Esophagus muscularis mucosa (tissue), 4 donors: ENCODE measurements around the gene C2. TPM values are rescaled to one million over a fixed set of nuclear protein-coding genes. Genes with fewer than 3 reads are reported as not detected.

Source experiments
- DNase-seq: peaks from one replicate; pipeline ENCODE4 v3.0.0-alpha.2; 2017; ENCODE audit errors: extremely low spot score
- H3K27ac ChIP-seq, 4 donors: fragments of 200-600 bp; sonication (generic); replicated peaks in 1 of 4; 1 replicate in 3 of 4; 2 replicates in 1 of 4; pipeline ENCODE4 v1.5.1; 2016 to 2019; ENCODE audit warnings: mild to moderate bottlenecking in 1 of 4
- H3K27me3 ChIP-seq, 4 donors: fragments of 200-600 bp; sonication (generic); one replicate each; pipeline versions ENCODE4 v1.5.1 to v1.6.0; 2016 to 2019
- H3K36me3 ChIP-seq, 4 donors: fragments of 200-600 bp; sonication (generic); one replicate each; pipeline ENCODE4 v1.5.1; 2016 to 2019
- H3K4me1 ChIP-seq, 4 donors: fragments of 200-600 bp; sonication (generic); one replicate each; pipeline ENCODE4 v1.5.1; 2016 to 2019
- H3K4me3 ChIP-seq, 4 donors: fragments of 200-600 bp; sonication (generic); 1 replicate in 2 of 4; 2 replicates in 2 of 4; pipeline ENCODE4 v1.5.1; 2016 to 2019; ENCODE audit warnings: mild to moderate bottlenecking in 4 of 4, moderate library complexity in 1 of 4
- H3K9me3 ChIP-seq, 4 donors: fragments of 200-600 bp; sonication (generic); 1 replicate in 3 of 4; 2 replicates in 1 of 4; pipeline ENCODE4 v1.5.1; 2016 to 2019
- EP300 ChIP-seq: sonication (generic); formaldehyde crosslinking; IDR thresholded peaks from one replicate; pipeline ENCODE4 v1.6.1; 2017; ENCODE audit warnings: antibody characterized with exemption
- POLR2A ChIP-seq: fragments of 450-650 bp; IDR thresholded peaks from one replicate; pipeline ENCODE4 v1.6.1; 2017; ENCODE audit warnings: antibody characterized with exemption, moderate library complexity, mild to moderate bottlenecking, low read depth
- POLR2AphosphoS5 ChIP-seq, 2 donors: sonication (generic); formaldehyde crosslinking; IDR thresholded peaks; one replicate each; pipeline ENCODE4 v1.6.1; 2017; ENCODE audit warnings: antibody characterized with exemption in 2 of 2
- WGBS: methylation state at CpG from one replicate; pipeline ENCODE4 v1.1.5; 2018; 5-methylcytosine and 5-hydroxymethylcytosine counted together
- intact Hi-C: fragments of 100-400 bp; cut with DNase I; formaldehyde crosslinking; loops from one replicate; pipeline ENCODE4 v1.15.1; 2023
- total RNA-seq, 4 donors: library from RNA; depleted of rRNA; stranded (reverse); fragments of >200 nt; gene quantifications; one replicate each; pipeline versions ENCODE4 v1.1.0 to v1.2.1, GENCODE V29; 2016
- TF ChIP-seq, protein P1 (sequence below), 3 experiments: fragments of 200-600 bp in 2 of 3; fragments of 450-650 bp in 1 of 3; sonication (generic) in 2 of 3; IDR thresholded peaks; one replicate each; pipeline ENCODE4 v1.5.1; 2017 to 2019; ENCODE audit warnings: antibody characterized with exemption in 3 of 3, mild to moderate bottlenecking in 2 of 3, moderate library complexity in 1 of 3

Gene C2
- total RNA-seq, 4 donors from 2014 or later: 10.0 to 15.4 (median 12.6) TPM

DNA sequence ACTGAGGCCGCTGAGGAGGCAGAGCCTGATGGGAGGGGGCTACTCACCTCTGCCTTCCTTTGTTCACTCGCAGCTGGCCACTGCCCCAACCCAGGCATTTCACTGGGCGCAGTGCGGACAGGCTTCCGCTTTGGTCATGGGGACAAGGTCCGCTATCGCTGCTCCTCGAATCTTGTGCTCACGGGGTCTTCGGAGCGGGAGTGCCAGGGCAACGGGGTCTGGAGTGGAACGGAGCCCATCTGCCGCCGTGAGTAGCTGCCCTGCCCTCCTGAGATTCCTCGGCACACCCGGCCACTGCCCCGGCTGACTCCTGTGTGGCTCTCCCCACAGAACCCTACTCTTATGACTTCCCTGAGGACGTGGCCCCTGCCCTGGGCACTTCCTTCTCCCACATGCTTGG, 6.0 kb downstream of the C2 start:
- TF ChIP-seq POLR2A (no peak), POLR2AphosphoS5 (IDR thresholded peaks at IDR 0.05) (no peak), EP300 (no peak)
- TF ChIP-seq, protein P1, sequence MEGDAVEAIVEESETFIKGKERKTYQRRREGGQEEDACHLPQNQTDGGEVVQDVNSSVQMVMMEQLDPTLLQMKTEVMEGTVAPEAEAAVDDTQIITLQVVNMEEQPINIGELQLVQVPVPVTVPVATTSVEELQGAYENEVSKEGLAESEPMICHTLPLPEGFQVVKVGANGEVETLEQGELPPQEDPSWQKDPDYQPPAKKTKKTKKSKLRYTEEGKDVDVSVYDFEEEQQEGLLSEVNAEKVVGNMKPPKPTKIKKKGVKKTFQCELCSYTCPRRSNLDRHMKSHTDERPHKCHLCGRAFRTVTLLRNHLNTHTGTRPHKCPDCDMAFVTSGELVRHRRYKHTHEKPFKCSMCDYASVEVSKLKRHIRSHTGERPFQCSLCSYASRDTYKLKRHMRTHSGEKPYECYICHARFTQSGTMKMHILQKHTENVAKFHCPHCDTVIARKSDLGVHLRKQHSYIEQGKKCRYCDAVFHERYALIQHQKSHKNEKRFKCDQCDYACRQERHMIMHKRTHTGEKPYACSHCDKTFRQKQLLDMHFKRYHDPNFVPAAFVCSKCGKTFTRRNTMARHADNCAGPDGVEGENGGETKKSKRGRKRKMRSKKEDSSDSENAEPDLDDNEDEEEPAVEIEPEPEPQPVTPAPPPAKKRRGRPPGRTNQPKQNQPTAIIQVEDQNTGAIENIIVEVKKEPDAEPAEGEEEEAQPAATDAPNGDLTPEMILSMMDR (IDR thresholded peaks at IDR 0.05): no peak
- intact Hi-C loops: no loop called here
- Histone ChIP-seq H3K27me3 (peaks cover 0 to 5% (median 2%) of the 10 kb centered on the region in 4 donors), H3K27ac (no peak overlapping the region), H3K36me3 (no peaks in the 10 kb centered on the region), H3K9me3 (no peaks in the 10 kb centered on the region), H3K4me1 (no peaks in the 10 kb centered on the region), H3K4me3 (no peak overlapping the region)
- no peak for DNase-seq
- 92% methylated on average over 7 of the region's 19 CpGs for WGBS

DNA sequence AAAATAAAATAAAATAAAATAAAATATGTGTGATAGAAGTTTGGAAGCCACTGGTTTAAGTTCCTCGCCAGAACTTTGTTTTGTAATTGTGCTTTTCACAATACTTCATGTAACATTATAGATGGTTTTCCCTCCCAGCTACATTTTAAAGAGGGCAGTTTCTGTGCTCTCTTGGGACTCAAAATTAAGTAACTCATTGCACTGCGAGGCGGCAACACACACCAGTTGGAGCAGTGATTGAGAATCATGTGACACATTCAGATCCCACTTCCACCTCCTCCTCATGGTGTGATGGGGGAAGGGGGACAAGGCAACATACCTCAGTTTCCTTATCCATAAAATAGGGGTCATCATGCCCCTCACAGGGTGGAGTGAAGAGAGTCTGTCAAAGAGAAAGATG, 7.5 kb downstream of the C2 start:
- Histone ChIP-seq H3K4me3 (no peak overlapping the region), H3K4me1 (no peaks in the 10 kb centered on the region), H3K36me3 (no peaks in the 10 kb centered on the region), H3K9me3 (no peaks in the 10 kb centered on the region), H3K27ac (no peak overlapping the region), H3K27me3 (peaks cover 0 to 4% (median 0%) of the 10 kb centered on the region in 4 donors)
- intact Hi-C loops: no loop called here
- TF ChIP-seq, protein P1 (IDR thresholded peaks at IDR 0.05): no peak
- TF ChIP-seq POLR2AphosphoS5 (IDR thresholded peaks at IDR 0.05) (no peak), EP300 (no peak), POLR2A (no peak)
- DNase-seq: no peak
- WGBS: 70% methylated on average over 3 of the region's 3 CpGs

DNA sequence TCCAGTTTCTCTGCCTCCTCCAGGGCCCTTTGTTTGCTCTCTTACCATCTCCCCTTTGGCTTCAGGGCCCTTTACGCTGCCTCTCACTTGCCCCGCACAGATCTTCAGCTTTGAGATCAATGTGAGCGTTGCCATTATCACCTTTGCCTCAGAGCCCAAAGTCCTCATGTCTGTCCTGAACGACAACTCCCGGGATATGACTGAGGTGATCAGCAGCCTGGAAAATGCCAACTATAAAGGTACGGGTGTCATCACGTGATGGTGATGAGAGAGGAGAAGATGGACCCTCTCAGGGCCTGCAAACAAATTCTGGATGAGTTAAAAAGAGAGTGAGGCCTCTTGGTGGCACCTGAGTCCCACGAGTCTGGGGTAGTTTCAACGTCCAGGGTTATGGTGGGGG, 8.3 kb downstream of the C2 start:
- Histone ChIP-seq H3K4me1 (peaks cover 0 to 8% (median 2%) of the 10 kb centered on the region in 4 donors), H3K27me3 (no peaks in the 10 kb centered on the region), H3K4me3 (no peak overlapping the region), H3K36me3 (no peaks in the 10 kb centered on the region), H3K9me3 (no peaks in the 10 kb centered on the region), H3K27ac (no peak overlapping the region)
- 78% methylated on average over 9 of the region's 9 CpGs for WGBS
- TF ChIP-seq POLR2AphosphoS5 (IDR thresholded peaks at IDR 0.05) (no peak), EP300 (no peak), POLR2A (no peak)
- TF ChIP-seq, protein P1 (IDR thresholded peaks at IDR 0.05): no peak
- intact Hi-C loops: no loop called here
- DNase-seq: no peak

- no peaks in the 10 kb centered on the region for H3K9me3 ChIP-seq
- 12% methylated on average over 6 of the region's 6 CpGs for WGBS
- peaks cover 0 to 14% (median 11%) of the 10 kb centered on the region in 4 donors for H3K4me1 ChIP-seq
- TF ChIP-seq POLR2A (no peak), POLR2AphosphoS5 (IDR thresholded peaks at IDR 0.05) (no peak), EP300 (no peak)
- TF ChIP-seq, protein P1 (IDR thresholded peaks at IDR 0.05): no peak
- no peak overlapping the region for H3K27ac ChIP-seq
- H3K27me3 ChIP-seq: no peaks in the 10 kb centered on the region
- DNase-seq: no peak
- no peak overlapping the region for H3K4me3 ChIP-seq
- no peaks in the 10 kb centered on the region for H3K36me3 ChIP-seq
- intact Hi-C loops: no loop called here
These were observed 12.7 kb downstream of the C2 start for GRCh38 chr6:31940256-31940664.

DNA sequence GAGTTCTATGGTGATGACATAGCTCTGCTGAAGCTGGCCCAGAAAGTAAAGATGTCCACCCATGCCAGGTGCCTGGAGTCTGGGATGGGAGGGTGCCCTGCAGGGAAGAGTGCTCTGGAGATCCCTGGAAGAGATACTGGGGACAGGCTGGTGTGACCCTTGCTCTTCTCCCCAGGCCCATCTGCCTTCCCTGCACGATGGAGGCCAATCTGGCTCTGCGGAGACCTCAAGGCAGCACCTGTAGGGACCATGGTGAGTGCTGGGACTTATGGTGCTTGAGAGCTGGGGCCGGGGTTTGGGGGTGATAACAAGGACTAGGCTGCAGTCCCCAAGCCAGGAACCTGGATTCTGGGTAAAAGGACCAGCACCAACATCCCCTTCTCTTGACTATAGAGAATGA, 16.2 kb downstream of the C2 start:
- Histone ChIP-seq H3K36me3 (no peaks in the 10 kb centered on the region), H3K27ac (no peak overlapping the region), H3K4me3 (no peak overlapping the region), H3K9me3 (no peaks in the 10 kb centered on the region), H3K4me1 (peaks cover 0 to 35% (median 31%) of the 10 kb centered on the region in 4 donors), H3K27me3 (no peaks in the 10 kb centered on the region)
- 81% methylated on average over 3 of the region's 3 CpGs for WGBS
- intact Hi-C loops: no loop called here
- no peak for DNase-seq
- TF ChIP-seq EP300: no peak
- TF ChIP-seq, protein P1 (IDR thresholded peaks at IDR 0.05): no peak
